Loucy (cell line): ENCODE measurements around the gene DNAJB12.
"Not testable (repeated sequence)": the region's sequence is repeated elsewhere in the genome, so short reads cannot be mapped to it uniquely, and the experiment has no call there.

Source experiments
- H2AFZ ChIP-seq: fragments of 200-600 bp; sonication (generic); 2 replicates; pipeline ENCODE4 v1.6.0; 2016; ENCODE audit warnings: antibody characterized with exemption, mild to moderate bottlenecking, low read length, moderate library complexity
- H3F3A ChIP-seq: fragments of 200-600 bp; 2 replicates; pipeline ENCODE4 v1.6.0; 2016; ENCODE audit warnings: antibody characterized with exemption, low read depth, mild to moderate bottlenecking
- H3K27me3 ChIP-seq: fragments of 200-600 bp; sonication (generic); 2 replicates; pipeline ENCODE4 v1.6.1; 2014; ENCODE audit warnings: low read length, mild to moderate bottlenecking; ENCODE audit not compliant: insufficient read depth, poor library complexity, severe bottlenecking
- H3K36me3 ChIP-seq: fragments of 200-600 bp; sonication (generic); 2 replicates; pipeline ENCODE4 v1.6.1; 2016; ENCODE audit warnings: low read length; ENCODE audit not compliant: insufficient read depth
- H3K4me1 ChIP-seq: fragments of 200-600 bp; sonication (generic); 2 replicates; pipeline ENCODE4 v1.5.1; 2014; ENCODE audit warnings: low read length, mild to moderate bottlenecking; ENCODE audit not compliant: insufficient read depth, poor library complexity, severe bottlenecking
- H3K4me2 ChIP-seq: fragments of 200-600 bp; sonication (generic); 2 replicates; pipeline ENCODE4 v1.6.0; 2014; ENCODE audit warnings: antibody characterized with exemption, low read length, low read depth, mild to moderate bottlenecking; ENCODE audit not compliant: poor library complexity, severe bottlenecking
- H3K4me3 ChIP-seq: fragments of 200-600 bp; sonication (generic); 2 replicates; pipeline ENCODE4 v1.5.1; 2014; ENCODE audit warnings: low read length, mild to moderate bottlenecking, mixed read lengths; ENCODE audit not compliant: poor library complexity, severe bottlenecking
- H3K79me2 ChIP-seq: fragments of 200-600 bp; sonication (generic); 2 replicates; pipeline ENCODE4 v1.6.1; 2014; ENCODE audit warnings: low read length; ENCODE audit not compliant: insufficient read depth
- H3K9ac ChIP-seq: fragments of 200-600 bp; sonication (generic); 2 replicates; pipeline ENCODE4 v1.6.0; 2014; ENCODE audit warnings: mild to moderate bottlenecking, low read depth, low read length, moderate library complexity; ENCODE audit not compliant: poor library complexity, severe bottlenecking
- H3K9me2 ChIP-seq: fragments of 200-600 bp; sonication (generic); replicated peaks from 2 replicates; pipeline ENCODE4 v1.6.1; 2016; ENCODE audit warnings: low read depth, low read length, mixed read lengths
- H3K9me3 ChIP-seq: fragments of 200-600 bp; sonication (generic); 2 replicates; pipeline ENCODE4 v1.6.1; 2014; ENCODE audit warnings: mild to moderate bottlenecking, antibody characterized with exemption, low read length, low read depth; ENCODE audit not compliant: insufficient read depth
- H4K20me1 ChIP-seq: fragments of 200-600 bp; sonication (generic); 2 replicates; pipeline ENCODE4 v1.6.0; 2014; ENCODE audit warnings: antibody characterized with exemption, low read length, mild to moderate bottlenecking; ENCODE audit not compliant: insufficient read depth, poor library complexity, severe bottlenecking
- CTCF ChIP-seq: fragments of 200-600 bp; sonication (generic); conservative IDR thresholded peaks from 2 replicates; pipeline ENCODE4 v1.5.1; 2014; ENCODE audit warnings: mild to moderate bottlenecking, antibody characterized with exemption, low read length
- EZH2phosphoT487 ChIP-seq: fragments of 200-600 bp; IDR thresholded peaks from 2 replicates; pipeline ENCODE4 v1.6.1; 2018; ENCODE audit warnings: antibody characterized with exemption, mild to moderate bottlenecking, moderate library complexity, borderline replicate concordance

The DNAJB12 gene

DNA sequence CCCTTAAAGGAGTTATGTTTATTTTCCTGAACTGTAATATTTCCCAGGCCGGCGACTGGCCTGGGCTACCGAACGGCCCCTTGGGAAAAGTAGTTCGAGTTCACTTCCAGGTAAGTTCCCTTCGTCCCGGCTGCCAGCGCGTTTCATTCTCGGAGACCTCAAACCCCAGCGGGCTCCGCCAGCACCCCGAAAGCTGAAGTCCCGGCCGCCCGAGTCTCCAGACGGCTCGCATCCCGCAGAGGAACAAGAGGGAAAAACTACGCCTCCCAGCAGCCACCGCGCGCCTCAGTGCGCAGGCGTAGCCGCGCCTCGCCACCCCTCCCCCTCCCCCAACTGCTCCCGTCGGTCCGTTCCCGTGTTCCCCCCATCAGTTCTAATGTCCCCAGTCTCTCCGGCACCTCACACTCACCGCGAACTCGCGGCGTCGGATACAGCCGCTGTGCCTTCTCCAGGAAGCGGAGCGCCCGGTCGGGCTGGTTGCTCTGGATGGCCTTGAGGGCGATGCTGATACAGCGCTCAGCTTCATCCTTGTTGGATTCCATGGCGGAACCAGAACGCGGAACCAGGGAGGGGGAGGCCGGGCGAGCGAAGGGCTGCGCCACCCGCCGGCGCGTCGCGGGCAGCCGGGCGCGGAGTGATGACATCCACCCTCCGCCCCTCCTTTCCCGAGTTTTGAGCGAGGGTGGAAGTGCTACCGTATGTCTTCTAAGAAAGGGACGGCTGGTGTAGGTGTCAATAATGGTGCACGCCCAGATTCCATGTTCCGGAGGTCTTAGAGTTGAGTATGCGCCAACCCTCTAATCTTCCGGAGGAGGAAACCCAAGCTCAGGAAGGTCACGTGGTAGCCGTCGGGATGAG is at the start of gene DNAJB12:
Gene DNAJB12, minus strand, starts transcription at position 564 of the 858 bp plus-strand sequence. Its CDS starts 22 bp downstream, at position 542.
- Histone ChIP-seq H2AFZ (peak within 1 kb of the TSS; percentile 95), H3K4me2 (peak within 1 kb of the TSS; percentile 90), H3K36me3 (no peaks in the 10 kb centered on the region), H3F3A (no peaks in the 10 kb centered on the region), H3K79me2 (peaks cover 47% of the 10 kb centered on the region), H4K20me1 (peaks cover 23% of the 10 kb centered on the region), H3K4me1 (peaks cover 27% of the 10 kb centered on the region), H3K9me2 (no peaks in the 10 kb centered on the region), H3K9ac (peak within 1 kb of the TSS; percentile 97), H3K9me3 (no peaks in the 10 kb centered on the region), H3K4me3 (peak within 1 kb of the TSS; percentile 96), H3K27me3 (no peaks in the 10 kb centered on the region)
- TF ChIP-seq CTCF (no peak), EZH2phosphoT487 (no peak)

DNA sequence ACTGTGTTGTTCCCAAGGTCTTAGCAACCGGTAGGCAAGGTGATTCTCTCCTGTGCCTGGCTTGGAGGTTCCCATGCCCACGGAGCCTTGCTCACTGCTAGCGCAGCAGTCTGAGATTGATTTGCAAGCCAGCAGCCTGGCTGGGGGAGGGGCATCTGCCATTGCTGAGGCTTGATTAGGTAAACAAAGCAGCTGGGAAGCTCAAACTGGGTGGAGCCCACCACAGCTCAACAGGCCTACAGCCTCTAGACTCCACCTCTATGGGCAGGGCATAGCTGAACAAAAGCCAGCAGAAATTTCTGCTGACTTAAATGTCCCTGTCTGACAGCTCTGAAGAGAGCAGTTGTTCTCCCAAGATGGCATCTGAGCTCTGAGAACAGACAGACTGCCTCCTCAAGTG is 40.9 kb upstream of the DNAJB12 start:
- H3K36me3 ChIP-seq, H3K79me2 ChIP-seq, H3K9me2 ChIP-seq, H3K9ac ChIP-seq, H3K9me3 ChIP-seq, H3K4me3 ChIP-seq, H2AFZ ChIP-seq, H3K27me3 ChIP-seq, H3K4me2 ChIP-seq, H4K20me1 ChIP-seq, H3K4me1 ChIP-seq, H3F3A ChIP-seq: not testable (repeated sequence)

DNA sequence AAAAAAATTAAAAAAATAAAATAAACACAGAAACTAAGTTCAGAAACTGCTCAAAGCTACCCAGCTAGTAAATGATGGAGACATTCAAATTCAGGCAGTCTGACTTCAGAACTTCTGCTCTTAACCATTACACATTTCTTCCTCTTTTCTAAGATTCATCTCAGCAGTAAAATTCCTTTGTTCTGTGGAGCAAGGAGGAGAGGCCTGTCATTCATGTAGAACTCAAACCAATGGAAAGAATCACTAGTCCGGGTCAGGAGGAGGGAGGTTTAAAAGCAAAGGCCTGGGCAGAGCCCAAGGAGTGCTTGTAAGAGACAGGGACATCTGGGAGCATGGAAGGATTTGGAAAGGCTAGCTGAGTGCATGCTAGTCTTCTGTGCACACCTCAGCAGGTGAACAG is 37.9 kb upstream of the DNAJB12 start:
- Histone ChIP-seq H4K20me1 (no peaks in the 10 kb centered on the region), H3K79me2 (no peaks in the 10 kb centered on the region), H3K36me3 (0 out of 2 replicates have a peak, but pooled peaks cover 2% of the 10 kb centered on the region), H2AFZ (no peak overlapping the region), H3F3A (no peaks in the 10 kb centered on the region), H3K9me3 (no peaks in the 10 kb centered on the region), H3K4me3 (no peak overlapping the region), H3K9me2 (no peaks in the 10 kb centered on the region), H3K27me3 (no peaks in the 10 kb centered on the region), H3K9ac (no peak overlapping the region), H3K4me1 (no peaks in the 10 kb centered on the region), H3K4me2 (no peak overlapping the region)
- TF ChIP-seq EZH2phosphoT487 = no peak

DNA sequence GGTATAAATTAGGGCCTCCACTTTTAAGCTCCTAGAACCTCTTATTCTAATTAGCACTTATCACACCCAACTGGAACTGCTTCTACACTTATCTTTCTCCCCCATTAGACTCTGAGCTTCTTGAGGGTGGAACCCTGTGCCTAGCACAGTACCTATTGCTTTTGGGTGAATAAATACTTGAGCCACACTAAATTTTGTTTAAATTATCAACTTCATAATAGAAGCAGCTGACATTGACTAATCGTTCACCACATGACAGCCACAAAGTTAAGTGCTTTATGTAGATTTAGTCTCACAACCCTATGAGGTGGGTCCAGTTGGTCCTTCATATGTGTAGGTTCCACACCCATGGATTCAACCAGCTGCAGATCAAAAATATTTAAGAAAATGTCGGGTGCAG is 36.0 kb upstream of the DNAJB12 start:
- Histone ChIP-seq H3K9me3 (no peaks in the 10 kb centered on the region), H3F3A (no peaks in the 10 kb centered on the region), H3K27me3 (no peaks in the 10 kb centered on the region), H3K4me2 (no peak overlapping the region), H3K4me3 (no peak overlapping the region), H3K9ac (no peak overlapping the region), H3K79me2 (no peaks in the 10 kb centered on the region), H4K20me1 (no peaks in the 10 kb centered on the region), H3K9me2 (no peaks in the 10 kb centered on the region), H2AFZ (no peak overlapping the region), H3K36me3 (0 out of 2 replicates have a peak, but pooled peaks cover 2% of the 10 kb centered on the region), H3K4me1 (no peaks in the 10 kb centered on the region)
- TF ChIP-seq CTCF (no peak), EZH2phosphoT487 (no peak)
